Effector CD4-positive, alpha-beta T cell (primary cell): Measurements from ENCODE around the gene ZNF285. TPM values are rescaled to one million over a fixed set of nuclear protein-coding genes. Genes with fewer than 3 reads are reported as not detected.
A peak's percentile ranks its signal among the peaks of the same experiment; 100 is the strongest.
"Not testable (repeated sequence)": the region's sequence is repeated elsewhere in the genome, so short reads cannot be mapped to it uniquely, and the experiment has no call there.

ENCODE experiments used
- DNase-seq: peaks from one replicate; pipeline ENCODE4 v3.0.0-alpha.2; 2020
- total RNA-seq: gene quantifications from one replicate; lab custom pipeline; 2026; lab: John Stamatoyannopoulos, UW

The ZNF285 gene
- not detected for total RNA-seq

GRCh38 chr19:44401139-44402115 is at the start of gene ZNF285:
Gene ZNF285 (minus strand): TSS chr19:44401608. CDS start chr19:44397213, 4,395 bp downstream.
- DNase-seq = peak; percentile 34

- DNase-seq = peak; percentile 23
Measured at GRCh38 chr19:44447916-44448674, 46.7 kb upstream of the ZNF285 start, which contains the start of gene ZNF229. Gene ZNF229 (minus strand): TSS chr19:44448472. CDS start chr19:44442847, 5,625 bp downstream.

- DNase-seq = no peak
Measured at GRCh38 chr19:44438441-44438840, 37.0 kb upstream of the ZNF285 start.

GRCh38 chr19:44435441-44435840 is 34.0 kb upstream of the ZNF285 start:
- no peak for DNase-seq

- no peak for DNase-seq
Measured at GRCh38 chr19:44430956-44431355, 29.5 kb upstream of the ZNF285 start.

GRCh38 chr19:44415553-44415952 is 14.1 kb upstream of the ZNF285 start:
- not testable (repeated sequence) for DNase-seq

GRCh38 chr19:44389268-44389667 is 12.1 kb downstream of the ZNF285 start:
- DNase-seq = not testable (repeated sequence)

GRCh38 chr19:44374789-44375188 is 26.6 kb downstream of the ZNF285 start:
- no peak for DNase-seq

- DNase-seq = no peak
Measured at GRCh38 chr19:44371815-44372480, 29.5 kb downstream of the ZNF285 start.

GRCh38 chr19:44367024-44367423 is 34.4 kb downstream of the ZNF285 start:
- no peak for DNase-seq

- DNase-seq = no peak
Measured at GRCh38 chr19:44356383-44357111, 44.9 kb downstream of the ZNF285 start, which contains the start of gene ZNF112. Gene ZNF112 (minus strand): TSS chr19:44356680. CDS start chr19:44340539, 16,141 bp downstream.

- DNase-seq = no peak
Measured at GRCh38 chr19:44346556-44346955, 54.9 kb downstream of the ZNF285 start.

GRCh38 chr19:44345959-44346358 is 55.4 kb downstream of the ZNF285 start:
- DNase-seq = no peak

- DNase-seq = no peak
Measured at GRCh38 chr19:44344255-44344654, 57.2 kb downstream of the ZNF285 start.

- no peak for DNase-seq
Measured at GRCh38 chr19:44341794-44342193, 59.6 kb downstream of the ZNF285 start.

GRCh38 chr19:44334639-44335038 is 66.8 kb downstream of the ZNF285 start:
- not testable (repeated sequence) for DNase-seq
